GM19035 (cell line): ENCODE measurements around the gene CDK19.

ENCODE experiments used
- ATAC-seq: cut with Tn5 transposase; IDR thresholded peaks from one replicate; pipeline ENCODE4 v1.9.1; 2021; ENCODE audit not compliant: unreplicated experiment

CDK19 gene

GRCh38 chr6:110664933-110665332, 150.3 kb downstream of the CDK19 start:
- no peak for ATAC-seq

GRCh38 chr6:110662490-110663211, 152.6 kb downstream of the CDK19 start:
- no peak for ATAC-seq

- ATAC-seq: no peak
Observed at GRCh38 chr6:110661414-110661813, 153.9 kb downstream of the CDK19 start.

- ATAC-seq: no peak
Observed at GRCh38 chr6:110660066-110660655, 155.1 kb downstream of the CDK19 start.

- ATAC-seq: no peak
Observed at GRCh38 chr6:110658631-110659211, 156.5 kb downstream of the CDK19 start.

- no peak for ATAC-seq
Observed at GRCh38 chr6:110656492-110656891, 158.8 kb downstream of the CDK19 start.

- no peak for ATAC-seq
Observed at GRCh38 chr6:110655821-110656220, 159.4 kb downstream of the CDK19 start.

- no peak for ATAC-seq
Observed at GRCh38 chr6:110654096-110654820, 161.0 kb downstream of the CDK19 start.

- ATAC-seq: no peak
Observed at GRCh38 chr6:110653381-110653780, 161.9 kb downstream of the CDK19 start.

GRCh38 chr6:110652520-110652919, 162.7 kb downstream of the CDK19 start:
- ATAC-seq: no peak

GRCh38 chr6:110650755-110651154, 164.5 kb downstream of the CDK19 start:
- no peak for ATAC-seq

- ATAC-seq: no peak
Observed at GRCh38 chr6:110649704-110650103, 165.6 kb downstream of the CDK19 start.

- ATAC-seq: no peak
Observed at GRCh38 chr6:110646951-110647910, 168.0 kb downstream of the CDK19 start.

GRCh38 chr6:110646419-110646698, 168.9 kb downstream of the CDK19 start:
- ATAC-seq: no peak

GRCh38 chr6:110645685-110646418, 169.4 kb downstream of the CDK19 start:
- ATAC-seq: no peak

- no peak for ATAC-seq
Observed at GRCh38 chr6:110643175-110643574, 172.1 kb downstream of the CDK19 start.

GRCh38 chr6:110642711-110643110, 172.6 kb downstream of the CDK19 start:
- ATAC-seq: no peak

- ATAC-seq: no peak
Observed at GRCh38 chr6:110636781-110637180, 178.5 kb downstream of the CDK19 start.

- ATAC-seq: no peak
Observed at GRCh38 chr6:110635096-110635495, 180.2 kb downstream of the CDK19 start.

- no peak for ATAC-seq
Observed at GRCh38 chr6:110633731-110634213, 181.5 kb downstream of the CDK19 start.
